Measurements from ENCODE around the gene TBX3.

DNA sequence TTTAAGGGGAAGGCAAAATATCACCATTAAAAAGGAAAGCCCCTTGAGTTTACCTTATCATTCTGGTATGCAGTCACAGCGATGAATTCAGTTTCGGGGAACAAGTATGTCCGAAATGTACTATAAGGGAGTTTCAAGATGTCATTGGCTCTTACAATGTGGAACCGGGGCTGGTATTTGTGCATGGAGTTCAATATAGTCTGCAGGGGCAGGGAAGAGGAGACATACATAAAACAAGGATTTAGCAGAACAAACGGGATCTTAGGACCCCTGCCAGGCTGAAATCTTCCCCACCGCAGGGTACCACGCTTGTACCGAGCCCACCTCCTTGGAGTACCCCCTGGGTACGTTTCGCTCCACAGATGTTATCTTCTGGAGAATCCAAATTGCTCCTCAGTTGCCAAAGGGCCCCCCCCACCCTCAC is 4.5 kb downstream of the TBX3 start:
- TF ChIP-seq, protein P1, sequence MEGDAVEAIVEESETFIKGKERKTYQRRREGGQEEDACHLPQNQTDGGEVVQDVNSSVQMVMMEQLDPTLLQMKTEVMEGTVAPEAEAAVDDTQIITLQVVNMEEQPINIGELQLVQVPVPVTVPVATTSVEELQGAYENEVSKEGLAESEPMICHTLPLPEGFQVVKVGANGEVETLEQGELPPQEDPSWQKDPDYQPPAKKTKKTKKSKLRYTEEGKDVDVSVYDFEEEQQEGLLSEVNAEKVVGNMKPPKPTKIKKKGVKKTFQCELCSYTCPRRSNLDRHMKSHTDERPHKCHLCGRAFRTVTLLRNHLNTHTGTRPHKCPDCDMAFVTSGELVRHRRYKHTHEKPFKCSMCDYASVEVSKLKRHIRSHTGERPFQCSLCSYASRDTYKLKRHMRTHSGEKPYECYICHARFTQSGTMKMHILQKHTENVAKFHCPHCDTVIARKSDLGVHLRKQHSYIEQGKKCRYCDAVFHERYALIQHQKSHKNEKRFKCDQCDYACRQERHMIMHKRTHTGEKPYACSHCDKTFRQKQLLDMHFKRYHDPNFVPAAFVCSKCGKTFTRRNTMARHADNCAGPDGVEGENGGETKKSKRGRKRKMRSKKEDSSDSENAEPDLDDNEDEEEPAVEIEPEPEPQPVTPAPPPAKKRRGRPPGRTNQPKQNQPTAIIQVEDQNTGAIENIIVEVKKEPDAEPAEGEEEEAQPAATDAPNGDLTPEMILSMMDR (IDR thresholded peaks at IDR 0.05) = no peak
- no peak for TF ChIP-seq POLR2A (IDR thresholded peaks at IDR 0.05)

Measured in right lobe of liver (tissue), 4 donors.